Gastroesophageal sphincter (tissue), 3 donors: ENCODE results near the gene WDR43.

Source experiments
- POLR2AphosphoS5 ChIP-seq: sonication (generic); formaldehyde crosslinking; IDR thresholded peaks from one replicate; pipeline ENCODE4 v1.6.1; 2017; ENCODE audit warnings: antibody characterized with exemption
- TF ChIP-seq, protein P1 (sequence below), 4 experiments: fragments of 200-600 bp in 2 of 4; fragments of 450-650 bp in 2 of 4; sonication (generic) in 1 of 4; IDR thresholded peaks; one replicate each; pipeline ENCODE4 v1.5.1; 2017 to 2019; ENCODE audit warnings: antibody characterized with exemption in 4 of 4, mild to moderate bottlenecking in 2 of 4, moderate library complexity in 2 of 4

DNA sequence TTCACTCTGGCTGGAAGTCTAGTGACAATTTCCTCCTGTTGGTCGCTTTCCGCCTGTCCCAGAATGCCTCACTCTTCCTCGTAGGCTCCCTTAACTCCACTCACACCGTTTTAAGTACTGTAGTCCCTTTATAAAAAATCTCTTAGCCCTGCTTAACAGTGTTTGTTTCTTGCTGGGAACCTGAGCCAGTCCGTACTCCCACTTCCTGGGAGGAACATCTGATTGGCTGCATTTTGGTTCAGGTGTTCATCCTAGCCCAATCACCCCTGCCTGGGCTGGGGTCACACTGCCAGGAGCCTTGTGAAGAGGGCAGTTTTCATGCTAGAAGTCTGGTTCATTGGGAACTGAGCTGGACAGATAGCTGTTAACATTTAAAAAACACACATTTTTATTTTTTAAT is 61.0 kb downstream of the WDR43 start:
- TF ChIP-seq, protein P1, sequence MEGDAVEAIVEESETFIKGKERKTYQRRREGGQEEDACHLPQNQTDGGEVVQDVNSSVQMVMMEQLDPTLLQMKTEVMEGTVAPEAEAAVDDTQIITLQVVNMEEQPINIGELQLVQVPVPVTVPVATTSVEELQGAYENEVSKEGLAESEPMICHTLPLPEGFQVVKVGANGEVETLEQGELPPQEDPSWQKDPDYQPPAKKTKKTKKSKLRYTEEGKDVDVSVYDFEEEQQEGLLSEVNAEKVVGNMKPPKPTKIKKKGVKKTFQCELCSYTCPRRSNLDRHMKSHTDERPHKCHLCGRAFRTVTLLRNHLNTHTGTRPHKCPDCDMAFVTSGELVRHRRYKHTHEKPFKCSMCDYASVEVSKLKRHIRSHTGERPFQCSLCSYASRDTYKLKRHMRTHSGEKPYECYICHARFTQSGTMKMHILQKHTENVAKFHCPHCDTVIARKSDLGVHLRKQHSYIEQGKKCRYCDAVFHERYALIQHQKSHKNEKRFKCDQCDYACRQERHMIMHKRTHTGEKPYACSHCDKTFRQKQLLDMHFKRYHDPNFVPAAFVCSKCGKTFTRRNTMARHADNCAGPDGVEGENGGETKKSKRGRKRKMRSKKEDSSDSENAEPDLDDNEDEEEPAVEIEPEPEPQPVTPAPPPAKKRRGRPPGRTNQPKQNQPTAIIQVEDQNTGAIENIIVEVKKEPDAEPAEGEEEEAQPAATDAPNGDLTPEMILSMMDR (IDR thresholded peaks at IDR 0.05): no peak
- no peak for TF ChIP-seq POLR2AphosphoS5
